ENCODE measurements around the gene TNRC6C. TPM values are rescaled to one million over a fixed set of nuclear protein-coding genes. Genes with fewer than 3 reads are reported as not detected.
A peak's percentile ranks its signal among the peaks of the same experiment; 100 is the strongest.

TNRC6C gene
- total and polyA plus RNA-seq, 2 of the 13 experiments (the other 11 are each of a cell fraction or from before 2014, with no cell fraction given) = 0.66 to 4.9 TPM

DNA sequence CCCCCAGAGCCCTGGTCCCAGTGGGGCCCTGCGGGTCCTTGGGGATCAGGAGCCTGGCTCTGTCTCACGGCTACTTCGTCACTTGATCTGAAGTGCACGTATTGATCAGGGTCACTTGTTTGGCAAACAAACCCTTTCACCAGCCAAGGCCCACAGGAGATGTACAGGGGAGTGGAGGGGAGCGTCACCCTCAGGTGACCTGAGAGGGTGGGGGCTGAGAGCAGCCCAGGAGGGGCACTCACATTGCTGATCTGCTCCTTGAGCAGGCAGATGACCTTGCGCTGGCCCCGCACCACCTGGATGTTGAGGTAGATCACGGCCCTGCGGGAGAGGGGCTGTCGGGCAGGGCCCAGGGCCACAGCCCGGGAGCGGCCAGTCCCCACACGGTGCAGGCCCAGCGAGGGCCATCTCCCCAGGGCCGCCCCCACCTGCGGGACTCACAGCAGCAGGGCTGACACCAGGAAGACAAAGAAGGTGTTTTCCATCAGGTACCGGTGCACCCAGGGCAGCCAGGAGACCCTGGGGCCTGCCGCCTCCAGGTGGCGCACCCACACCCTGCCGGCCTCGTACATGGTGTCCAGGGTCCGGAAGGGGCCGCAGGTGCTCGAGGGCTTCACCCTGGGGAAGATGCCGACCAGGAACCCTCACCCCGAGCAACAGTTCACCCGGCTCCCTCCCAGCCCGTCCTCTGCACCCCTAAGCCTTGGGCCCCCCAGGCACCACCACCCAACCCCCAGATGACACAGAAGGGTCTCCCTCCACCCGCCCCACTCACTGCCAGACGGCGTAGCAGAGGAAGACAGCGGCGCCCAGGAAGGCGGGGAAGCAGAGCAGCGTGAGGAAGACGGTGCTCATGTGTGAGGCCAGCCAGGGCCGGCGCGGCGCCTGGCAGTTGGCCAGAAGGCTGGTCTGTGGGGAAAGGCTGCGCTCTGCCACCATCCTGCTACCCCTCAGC lies 158.8 kb downstream of the TNRC6C start (continued):
- no peak for TF ChIP-seq ZZZ3 (CRISPR knock-in tag; IDR thresholded peaks at IDR 0.05; ENCODE audit: borderline replicate concordance)
- no peak for TF ChIP-seq ZNF615 (CRISPR knock-in tag; IDR thresholded peaks at IDR 0.05; ENCODE audit: borderline replicate concordance)
- no peak for TF ChIP-seq ZNF451 (CRISPR knock-in tag; IDR thresholded peaks at IDR 0.05)
- TF ChIP-seq ZNF746 (CRISPR knock-in tag; IDR thresholded peaks at IDR 0.05) = peak; percentile 60; the same call in 1 of the 2 replicates
- no peak for TF ChIP-seq ZBTB46 (CRISPR knock-in tag; IDR thresholded peaks at IDR 0.05; ENCODE audit: borderline replicate concordance)
- 0 out of 2 replicates have a peak, but pooled peaks have one; percentile 32 for TF ChIP-seq ZMYM3 (CRISPR knock-in tag; IDR thresholded peaks at IDR 0.05)
- peak in 1 of 2 experiments; percentile 43; a peak in 1 of 4 replicates for TF ChIP-seq NR2F1 (CRISPR knock-in tag; IDR thresholded peaks at IDR 0.05)
- TF ChIP-seq, protein P1, sequence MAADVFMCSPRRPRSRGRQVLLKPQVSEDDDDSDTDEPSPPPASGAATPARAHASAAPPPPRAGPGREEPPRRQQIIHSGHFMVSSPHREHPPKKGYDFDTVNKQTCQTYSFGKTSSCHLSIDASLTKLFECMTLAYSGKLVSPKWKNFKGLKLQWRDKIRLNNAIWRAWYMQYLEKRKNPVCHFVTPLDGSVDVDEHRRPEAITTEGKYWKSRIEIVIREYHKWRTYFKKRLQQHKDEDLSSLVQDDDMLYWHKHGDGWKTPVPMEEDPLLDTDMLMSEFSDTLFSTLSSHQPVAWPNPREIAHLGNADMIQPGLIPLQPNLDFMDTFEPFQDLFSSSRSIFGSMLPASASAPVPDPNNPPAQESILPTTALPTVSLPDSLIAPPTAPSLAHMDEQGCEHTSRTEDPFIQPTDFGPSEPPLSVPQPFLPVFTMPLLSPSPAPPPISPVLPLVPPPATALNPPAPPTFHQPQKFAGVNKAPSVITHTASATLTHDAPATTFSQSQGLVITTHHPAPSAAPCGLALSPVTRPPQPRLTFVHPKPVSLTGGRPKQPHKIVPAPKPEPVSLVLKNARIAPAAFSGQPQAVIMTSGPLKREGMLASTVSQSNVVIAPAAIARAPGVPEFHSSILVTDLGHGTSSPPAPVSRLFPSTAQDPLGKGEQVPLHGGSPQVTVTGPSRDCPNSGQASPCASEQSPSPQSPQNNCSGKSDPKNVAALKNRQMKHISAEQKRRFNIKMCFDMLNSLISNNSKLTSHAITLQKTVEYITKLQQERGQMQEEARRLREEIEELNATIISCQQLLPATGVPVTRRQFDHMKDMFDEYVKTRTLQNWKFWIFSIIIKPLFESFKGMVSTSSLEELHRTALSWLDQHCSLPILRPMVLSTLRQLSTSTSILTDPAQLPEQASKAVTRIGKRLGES (CRISPR knock-in tag; IDR thresholded peaks at IDR 0.05; ENCODE audit: borderline replicate concordance) = no peak
- TF ChIP-seq, protein P2, sequence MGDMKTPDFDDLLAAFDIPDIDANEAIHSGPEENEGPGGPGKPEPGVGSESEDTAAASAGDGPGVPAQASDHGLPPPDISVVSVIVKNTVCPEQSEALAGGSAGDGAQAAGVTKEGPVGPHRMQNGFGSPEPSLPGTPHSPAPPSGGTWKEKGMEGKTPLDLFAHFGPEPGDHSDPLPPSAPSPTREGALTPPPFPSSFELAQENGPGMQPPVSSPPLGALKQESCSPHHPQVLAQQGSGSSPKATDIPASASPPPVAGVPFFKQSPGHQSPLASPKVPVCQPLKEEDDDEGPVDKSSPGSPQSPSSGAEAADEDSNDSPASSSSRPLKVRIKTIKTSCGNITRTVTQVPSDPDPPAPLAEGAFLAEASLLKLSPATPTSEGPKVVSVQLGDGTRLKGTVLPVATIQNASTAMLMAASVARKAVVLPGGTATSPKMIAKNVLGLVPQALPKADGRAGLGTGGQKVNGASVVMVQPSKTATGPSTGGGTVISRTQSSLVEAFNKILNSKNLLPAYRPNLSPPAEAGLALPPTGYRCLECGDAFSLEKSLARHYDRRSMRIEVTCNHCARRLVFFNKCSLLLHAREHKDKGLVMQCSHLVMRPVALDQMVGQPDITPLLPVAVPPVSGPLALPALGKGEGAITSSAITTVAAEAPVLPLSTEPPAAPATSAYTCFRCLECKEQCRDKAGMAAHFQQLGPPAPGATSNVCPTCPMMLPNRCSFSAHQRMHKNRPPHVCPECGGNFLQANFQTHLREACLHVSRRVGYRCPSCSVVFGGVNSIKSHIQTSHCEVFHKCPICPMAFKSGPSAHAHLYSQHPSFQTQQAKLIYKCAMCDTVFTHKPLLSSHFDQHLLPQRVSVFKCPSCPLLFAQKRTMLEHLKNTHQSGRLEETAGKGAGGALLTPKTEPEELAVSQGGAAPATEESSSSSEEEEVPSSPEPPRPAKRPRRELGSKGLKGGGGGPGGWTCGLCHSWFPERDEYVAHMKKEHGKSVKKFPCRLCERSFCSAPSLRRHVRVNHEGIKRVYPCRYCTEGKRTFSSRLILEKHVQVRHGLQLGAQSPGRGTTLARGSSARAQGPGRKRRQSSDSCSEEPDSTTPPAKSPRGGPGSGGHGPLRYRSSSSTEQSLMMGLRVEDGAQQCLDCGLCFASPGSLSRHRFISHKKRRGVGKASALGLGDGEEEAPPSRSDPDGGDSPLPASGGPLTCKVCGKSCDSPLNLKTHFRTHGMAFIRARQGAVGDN (CRISPR knock-in tag; IDR thresholded peaks at IDR 0.05) = peak; percentile 79
- TF ChIP-seq ZBTB7B (CRISPR knock-in tag; IDR thresholded peaks at IDR 0.05) = peak; percentile 69; the same call in 1 of the 2 replicates
- no peak for TF ChIP-seq KAT7 (CRISPR knock-in tag; IDR thresholded peaks at IDR 0.05; ENCODE audit: borderline replicate concordance)
- TF ChIP-seq PAWR (CRISPR knock-in tag; IDR thresholded peaks at IDR 0.05; ENCODE audit: borderline replicate concordance) = no peak
- TF ChIP-seq ZNF335 (CRISPR knock-in tag; IDR thresholded peaks at IDR 0.05) = no peak
- TF ChIP-seq MTA3 (CRISPR knock-in tag; IDR thresholded peaks at IDR 0.05) = no peak
- TF ChIP-seq MYNN (CRISPR knock-in tag; IDR thresholded peaks at IDR 0.05; ENCODE audit: low read depth) = no peak
- no peak for TF ChIP-seq BRD4 (CRISPR knock-in tag; IDR thresholded peaks at IDR 0.05)
- TF ChIP-seq HOXA7 (CRISPR knock-in tag; IDR thresholded peaks at IDR 0.05) = no peak
- TF ChIP-seq POGZ (CRISPR knock-in tag; IDR thresholded peaks at IDR 0.05) = no peak
- TF ChIP-seq ZNF7 (CRISPR knock-in tag; IDR thresholded peaks at IDR 0.05) = no peak
- TF ChIP-seq ZBTB20 (CRISPR knock-in tag; IDR thresholded peaks at IDR 0.05; ENCODE audit: borderline replicate concordance, low read depth) = no peak
- TF ChIP-seq KLF9 (CRISPR knock-in tag; IDR thresholded peaks at IDR 0.05; ENCODE audit: low read depth) = no peak
